ENCODE results near the gene NUCKS1. TPM values are rescaled to one million over a fixed set of nuclear protein-coding genes. Genes with fewer than 3 reads are reported as not detected.

The NUCKS1 gene
- 65.3 and 89.8 TPM in 2 replicates for total RNA-seq

GRCh38 chr1:205750138-205751035 is at the start of gene NUCKS1:
Gene NUCKS1 (minus strand): TSS chr1:205750182. CDS start chr1:205749973, 209 bp downstream.

GRCh38 chr1:205775015-205775716 is 25.2 kb upstream of the NUCKS1 start, which contains the start of gene RAB29:
Gene RAB29 (minus strand): TSS chr1:205775482. CDS start chr1:205774956, 526 bp downstream.

GRCh38 chr1:205680073-205680851 is 69.7 kb downstream of the NUCKS1 start, which contains the start of gene SLC45A3:
Gene SLC45A3 (minus strand): TSS chr1:205680509. CDS start chr1:205664656, 15,853 bp downstream.

Other genes with a start within 250 kb of the NUCKS1 start
- 0.15 and 0.50 TPM in 2 replicates for gene CDK18, start 245.5 kb downstream of the NUCKS1 start, total RNA-seq
- gene ELK4, start 118.2 kb downstream of the NUCKS1 start, total RNA-seq = 4.5 and 7.1 TPM in 2 replicates
- gene SLC45A3, start 69.7 kb downstream of the NUCKS1 start, total RNA-seq = 2.5 and 2.7 TPM in 2 replicates
- 4.3 and 5.5 TPM in 2 replicates for gene RAB29, start 25.3 kb upstream of the NUCKS1 start, total RNA-seq
- gene SLC41A1, start 63.0 kb upstream of the NUCKS1 start, total RNA-seq = 10.1 and 13.4 TPM in 2 replicates
- gene PM20D1, start 100.0 kb upstream of the NUCKS1 start, total RNA-seq = under 0.01 TPM in 1 of 2 replicates, not detected in the other
- gene SLC26A9, start 193.3 kb upstream of the NUCKS1 start, total RNA-seq = not detected in 2 replicates

Data from bronchus fibroblast of lung (primary cell).